Activated T-cell treated with anti-CD3 and anti-CD28 coated beads, Interleukin-2, amount 50 U/mL, for 24 hours (primary cell): ENCODE results near the gene PIAS4.
A peak's percentile ranks its signal among the peaks of the same experiment; 100 is the strongest.

ENCODE experiments used
- DNase-seq: peaks from one replicate; pipeline ENCODE4 v3.0.0-alpha.2; 2020
- H3K27ac Mint-ChIP-seq: 2 replicates; pipeline ENCODE4 v1.8.0; 2020; ENCODE audit warnings: mild to moderate bottlenecking, mixed read lengths
- H3K27me3 Mint-ChIP-seq: 2 replicates; pipeline ENCODE4 v1.8.0; 2020; ENCODE audit warnings: mixed read lengths
- H3K36me3 Mint-ChIP-seq: 2 replicates; pipeline ENCODE4 v1.8.0; 2020; ENCODE audit warnings: low read depth, mixed read lengths
- H3K4me1 Mint-ChIP-seq: 2 replicates; pipeline ENCODE4 v1.8.0; 2020; ENCODE audit warnings: low read depth, mixed read lengths
- H3K4me3 Mint-ChIP-seq: 2 replicates; pipeline ENCODE4 v1.8.0; 2020; ENCODE audit warnings: mild to moderate bottlenecking, moderate library complexity, mixed read lengths
- H3K9me3 Mint-ChIP-seq: 2 replicates; pipeline ENCODE4 v1.8.0; 2020; ENCODE audit warnings: mixed read lengths

Gene PIAS4

GRCh38 chr19:4087787-4088679, 80.5 kb downstream of the PIAS4 start:
- peak overlapping the region; percentile 52 for H3K27ac Mint-ChIP-seq
- H3K4me1 Mint-ChIP-seq = peaks cover 57% of the 10 kb centered on the region
- H3K36me3 Mint-ChIP-seq = peaks cover 23% of the 10 kb centered on the region
- peak overlapping the region; percentile 10 for H3K4me3 Mint-ChIP-seq
- no peaks in the 10 kb centered on the region for H3K9me3 Mint-ChIP-seq
- no peak for DNase-seq
- no peaks in the 10 kb centered on the region for H3K27me3 Mint-ChIP-seq

GRCh38 chr19:4088975-4089374, 81.4 kb downstream of the PIAS4 start:
- H3K4me1 Mint-ChIP-seq = peaks cover 47% of the 10 kb centered on the region
- no peaks in the 10 kb centered on the region for H3K27me3 Mint-ChIP-seq
- H3K9me3 Mint-ChIP-seq = no peaks in the 10 kb centered on the region
- H3K36me3 Mint-ChIP-seq = peaks cover 30% of the 10 kb centered on the region
- H3K4me3 Mint-ChIP-seq = peak overlapping the region; percentile 70
- DNase-seq = no peak
- H3K27ac Mint-ChIP-seq = peak overlapping the region; percentile 92
